ENCODE results near the gene C19orf81. TPM values are rescaled to one million over a fixed set of nuclear protein-coding genes. Genes with fewer than 3 reads are reported as not detected.

Gene C19orf81
- total and polyA plus RNA-seq, 9 of the 15 experiments (the other 6 are each of a cell fraction or from before 2014, with no cell fraction given): 2.5 to 42.9 (median 33.0) TPM; not detected in 4

GRCh38 chr19:50662651-50663481 lies 13.6 kb downstream of the C19orf81 start (continued):
- TF ChIP-seq CHD7 (IDR thresholded peaks at IDR 0.05; ENCODE audit: low read depth, low read length) (no peak), ETV5 (CRISPR knock-in tag; IDR thresholded peaks at IDR 0.05; ENCODE audit: low read depth) (no peak), BCOR (IDR thresholded peaks at IDR 0.05) (peak; percentile 93), NCOA4 (IDR thresholded peaks at IDR 0.05; ENCODE audit: partially characterized antibody) (no peak), PHB (CRISPR knock-in tag; IDR thresholded peaks at IDR 0.05) (no peak), NELFE (IDR thresholded peaks at IDR 0.05; ENCODE audit: insufficient read depth, insufficient read length) (no peak), ARID2 (IDR thresholded peaks at IDR 0.05) (no peak), ZNF280A (IDR thresholded peaks at IDR 0.05; ENCODE audit: low read depth, partially characterized antibody) (no peak), ZFP36 (IDR thresholded peaks at IDR 0.05; ENCODE audit: low read depth, low read length, partially characterized antibody) (peak; percentile 41), MTF1 (CRISPR knock-in tag; IDR thresholded peaks at IDR 0.05; ENCODE audit: borderline replicate concordance) (no peak), SRSF1 (IDR thresholded peaks at IDR 0.05; ENCODE audit: low read depth, low read length) (no peak), HDAC2 (IDR thresholded peaks at IDR 0.05) (0 out of 2 replicates have a peak, but pooled peaks have one; percentile 34), XRCC3 (IDR thresholded peaks at IDR 0.05) (no peak)

Measured in K562 (cell line).